ENCODE data around the gene PDE3A.

DNA sequence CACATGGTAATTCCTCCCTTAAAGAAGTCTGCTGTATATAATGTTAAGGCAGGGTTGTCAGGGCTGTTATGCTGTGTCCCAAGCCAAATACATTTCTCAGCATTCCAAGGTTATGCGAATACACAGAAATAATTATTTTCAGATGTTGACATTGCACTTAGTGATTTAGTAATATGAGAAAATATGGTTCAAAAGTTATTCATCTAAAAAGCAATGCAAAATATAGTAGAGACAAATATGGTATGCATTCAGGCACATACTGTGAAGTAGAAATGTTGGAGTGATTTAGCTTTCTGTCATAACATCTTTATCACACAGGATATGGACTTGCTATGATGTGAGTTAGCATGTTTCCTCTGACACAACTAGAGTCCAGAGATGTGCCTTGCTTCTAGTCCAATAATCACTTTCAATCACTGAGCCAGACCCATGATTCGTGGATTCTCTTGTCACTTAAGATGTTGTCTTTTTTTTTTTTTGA lies 70.0 kb downstream of the PDE3A start:
- no peak for TF ChIP-seq EZH2phosphoT487 (IDR thresholded peaks at IDR 0.05; ENCODE audit: borderline replicate concordance)
- TF ChIP-seq, protein P1, sequence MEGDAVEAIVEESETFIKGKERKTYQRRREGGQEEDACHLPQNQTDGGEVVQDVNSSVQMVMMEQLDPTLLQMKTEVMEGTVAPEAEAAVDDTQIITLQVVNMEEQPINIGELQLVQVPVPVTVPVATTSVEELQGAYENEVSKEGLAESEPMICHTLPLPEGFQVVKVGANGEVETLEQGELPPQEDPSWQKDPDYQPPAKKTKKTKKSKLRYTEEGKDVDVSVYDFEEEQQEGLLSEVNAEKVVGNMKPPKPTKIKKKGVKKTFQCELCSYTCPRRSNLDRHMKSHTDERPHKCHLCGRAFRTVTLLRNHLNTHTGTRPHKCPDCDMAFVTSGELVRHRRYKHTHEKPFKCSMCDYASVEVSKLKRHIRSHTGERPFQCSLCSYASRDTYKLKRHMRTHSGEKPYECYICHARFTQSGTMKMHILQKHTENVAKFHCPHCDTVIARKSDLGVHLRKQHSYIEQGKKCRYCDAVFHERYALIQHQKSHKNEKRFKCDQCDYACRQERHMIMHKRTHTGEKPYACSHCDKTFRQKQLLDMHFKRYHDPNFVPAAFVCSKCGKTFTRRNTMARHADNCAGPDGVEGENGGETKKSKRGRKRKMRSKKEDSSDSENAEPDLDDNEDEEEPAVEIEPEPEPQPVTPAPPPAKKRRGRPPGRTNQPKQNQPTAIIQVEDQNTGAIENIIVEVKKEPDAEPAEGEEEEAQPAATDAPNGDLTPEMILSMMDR (conservative IDR thresholded peaks at IDR 0.05; ENCODE audit: low read length) = no peak

All from Loucy (cell line).